Keratinocyte (primary cell): ENCODE measurements around the gene ATG4D. TPM values are rescaled to one million over a fixed set of nuclear protein-coding genes. Genes with fewer than 3 reads are reported as not detected.

Experiments
- DNase-seq: peaks from one replicate; pipeline ENCODE4 v3.0.0-alpha.2; 2011; ENCODE audit warnings: low read depth, missing footprints, low spot score
- FAIRE-seq: peaks from 2 replicates; lab custom pipeline; 2011; peaks lifted over from hg19 to GRCh38; lab: Jason Lieb, UNC
- H2AFZ ChIP-seq: 2 replicates; pipeline ENCODE4 v1.6.0; 2012; ENCODE audit warnings: low read length, control low read depth, inconsistent platforms; ENCODE audit not compliant: control insufficient read depth
- H3K27ac ChIP-seq: 2 replicates; pipeline ENCODE4 v1.5.1; 2011; ENCODE audit warnings: low read length; ENCODE audit not compliant: control insufficient read depth, insufficient read depth
- H3K27me3 ChIP-seq: 3 replicates; pipeline ENCODE4 v1.6.0; 2011; ENCODE audit warnings: low read length; ENCODE audit not compliant: control insufficient read depth, insufficient read depth; ENCODE audit errors: extremely low read depth
- H3K36me3 ChIP-seq, 2 experiments: 2 replicates in 1 of 2; 3 replicates in 1 of 2; pipeline ENCODE4 v1.5.1; 2011; ENCODE audit warnings: low read length in 2 of 2, mild to moderate bottlenecking in 1 of 2; ENCODE audit not compliant: control insufficient read depth in 2 of 2, insufficient read depth in 2 of 2; ENCODE audit errors: extremely low read depth in 1 of 2
- H3K4me1 ChIP-seq: 3 replicates; pipeline ENCODE4 v1.5.1; 2011; ENCODE audit warnings: low read length; ENCODE audit not compliant: control insufficient read depth, insufficient read depth; ENCODE audit errors: extremely low read depth
- H3K4me2 ChIP-seq: 3 replicates; pipeline ENCODE4 v1.6.0; 2011; ENCODE audit warnings: low read depth, low read length; ENCODE audit not compliant: control insufficient read depth, insufficient read depth; ENCODE audit errors: extremely low read depth
- H3K4me3 ChIP-seq, 3 experiments: fragments of 200-600 bp in 1 of 3; sonication (generic) in 1 of 3; 2 replicates in 2 of 3; 3 replicates in 1 of 3; pipeline ENCODE4 v1.5.1; 2011 to 2016; ENCODE audit warnings: low read length in 3 of 3, mild to moderate bottlenecking in 3 of 3, control low read depth in 2 of 3, inconsistent platforms in 1 of 3, low read depth in 1 of 3, mixed read lengths in 1 of 3, mixed run types in 1 of 3, moderate library complexity in 1 of 3; ENCODE audit not compliant: control insufficient read depth in 2 of 3, insufficient read depth in 2 of 3; ENCODE audit errors: extremely low read depth in 1 of 3
- H3K79me2 ChIP-seq: 2 replicates; pipeline ENCODE4 v1.6.0; 2012; ENCODE audit warnings: low read length; ENCODE audit not compliant: control insufficient read depth, insufficient read depth
- H3K9ac ChIP-seq: 3 replicates; pipeline ENCODE4 v1.6.0; 2011; ENCODE audit warnings: low read length; ENCODE audit not compliant: control insufficient read depth, insufficient read depth; ENCODE audit errors: extremely low read depth
- H3K9me1 ChIP-seq: 3 replicates; pipeline ENCODE4 v1.6.0; 2011; ENCODE audit warnings: low read length; ENCODE audit not compliant: control insufficient read depth, insufficient read depth; ENCODE audit errors: extremely low read depth
- H3K9me3 ChIP-seq: 2 replicates; pipeline ENCODE4 v1.5.1; 2012; ENCODE audit warnings: low read depth, low read length; ENCODE audit not compliant: control insufficient read depth
- H4K20me1 ChIP-seq: 3 replicates; pipeline ENCODE4 v1.6.0; 2011; ENCODE audit warnings: low read length; ENCODE audit not compliant: control insufficient read depth, insufficient read depth; ENCODE audit errors: extremely low read depth
- EZH2 ChIP-seq: IDR thresholded peaks from one replicate; pipeline ENCODE4 v1.6.1; 2012; ENCODE audit warnings: inconsistent platforms, mild to moderate bottlenecking, low read length, moderate library complexity
- dilution Hi-C: fragments of 300-500 bp; cut with MboI; formaldehyde crosslinking; loops from one replicate; pipeline ENCODE4 v1.7.0; 2020; ENCODE audit warnings: low sequenced_read_pairs; ENCODE audit not compliant: extremely low pct_ligation_motif_present
- polyA plus RNA-seq, 5 experiments: library from polyadenylated mRNA; depleted of rRNA in 3 of 5; stranded (reverse) in 3 of 5; stranded (forward) in 1 of 5; unstranded in 1 of 5; fragments of >200 nt; gene quantifications; 1 replicate in 1 of 5; 2 replicates in 3 of 5; 3 replicates in 1 of 5; pipeline versions ENCODE4 v1.2.1 to v1.2.3, GENCODE V29; 2011 to 2012; ENCODE audit warnings: missing spikeins in 2 of 5, low read depth in 1 of 5, low replicate concordance in 1 of 5
- TF ChIP-seq, protein P1 (sequence below), 3 experiments: IDR thresholded peaks in 1 of 3; conservative IDR thresholded peaks in 1 of 3; optimal IDR thresholded peaks in 1 of 3; 2 replicates in 2 of 3; 3 replicates in 1 of 3; pipeline versions ENCODE3 to v1.5.1; 2011; ENCODE audit warnings: low read length in 3 of 3, mild to moderate bottlenecking in 3 of 3, moderate library complexity in 2 of 3, control low read depth in 1 of 3, inconsistent platforms in 1 of 3; ENCODE audit not compliant: insufficient read depth in 2 of 3; ENCODE audit errors: extremely low read depth in 1 of 3

The ATG4D gene
- polyA plus RNA-seq, 1 donor (not counting 4 experiments of a cell fraction or from before 2014, with no cell fraction given), result 12.6 TPM

DNA sequence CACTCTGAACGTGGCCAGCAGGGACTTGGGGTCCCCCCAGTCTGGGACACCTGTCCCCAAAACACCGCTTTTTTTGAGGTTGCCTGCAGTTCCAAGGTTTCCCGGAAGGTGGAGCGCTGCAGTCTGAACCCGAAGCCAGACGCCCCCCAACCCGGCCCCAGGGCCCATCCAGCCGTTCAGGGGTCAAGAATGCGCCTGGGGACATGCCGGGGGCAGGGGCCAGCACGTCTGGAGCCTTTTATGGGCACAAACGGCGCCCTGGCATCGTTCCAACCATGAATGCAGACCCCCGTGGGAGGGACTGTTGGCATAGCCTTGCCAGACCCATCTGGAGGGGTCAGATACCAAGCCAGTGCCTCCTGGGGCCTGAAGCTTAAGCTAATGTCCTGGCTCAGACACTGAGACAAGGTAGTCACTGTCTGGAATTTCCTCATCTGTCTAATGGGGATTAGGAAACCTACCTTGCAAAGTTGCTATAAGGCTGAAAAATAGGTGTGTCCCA is 33.4 kb upstream of the ATG4D start:
- dilution Hi-C loops, result loop anchor here (5.0 kb wide), 1 partner anchor 47 kb away; no protein-coding TSS in a partner anchor
- H3K79me2 ChIP-seq, result peaks cover 21% of the 10 kb centered on the region
- no peak overlapping the region for H3K4me2 ChIP-seq
- H4K20me1 ChIP-seq, result no peaks in the 10 kb centered on the region
- H3K27me3 ChIP-seq, result no peaks in the 10 kb centered on the region
- TF ChIP-seq, protein P1, sequence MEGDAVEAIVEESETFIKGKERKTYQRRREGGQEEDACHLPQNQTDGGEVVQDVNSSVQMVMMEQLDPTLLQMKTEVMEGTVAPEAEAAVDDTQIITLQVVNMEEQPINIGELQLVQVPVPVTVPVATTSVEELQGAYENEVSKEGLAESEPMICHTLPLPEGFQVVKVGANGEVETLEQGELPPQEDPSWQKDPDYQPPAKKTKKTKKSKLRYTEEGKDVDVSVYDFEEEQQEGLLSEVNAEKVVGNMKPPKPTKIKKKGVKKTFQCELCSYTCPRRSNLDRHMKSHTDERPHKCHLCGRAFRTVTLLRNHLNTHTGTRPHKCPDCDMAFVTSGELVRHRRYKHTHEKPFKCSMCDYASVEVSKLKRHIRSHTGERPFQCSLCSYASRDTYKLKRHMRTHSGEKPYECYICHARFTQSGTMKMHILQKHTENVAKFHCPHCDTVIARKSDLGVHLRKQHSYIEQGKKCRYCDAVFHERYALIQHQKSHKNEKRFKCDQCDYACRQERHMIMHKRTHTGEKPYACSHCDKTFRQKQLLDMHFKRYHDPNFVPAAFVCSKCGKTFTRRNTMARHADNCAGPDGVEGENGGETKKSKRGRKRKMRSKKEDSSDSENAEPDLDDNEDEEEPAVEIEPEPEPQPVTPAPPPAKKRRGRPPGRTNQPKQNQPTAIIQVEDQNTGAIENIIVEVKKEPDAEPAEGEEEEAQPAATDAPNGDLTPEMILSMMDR (optimal IDR thresholded peaks at IDR 0.05 in 1 of 3, IDR thresholded peaks at IDR 0.05 in 1 of 3, conservative IDR thresholded peaks at IDR 0.05 in 1 of 3; ENCODE audit: extremely low read depth in 1 of 3, insufficient read depth in 2 of 3, low read length in 3 of 3), result peak; percentile 54 to 63 (median 62)
- no peak for TF ChIP-seq EZH2
- peaks cover 18% of the 10 kb centered on the region for H3K4me1 ChIP-seq
- no peak overlapping the region for H3K9ac ChIP-seq
- no peak overlapping the region for H2AFZ ChIP-seq
- DNase-seq (no peak), FAIRE-seq (peak; percentile 61)
- peaks cover 5 to 12% of the 10 kb centered on the region in 2 experiments for H3K36me3 ChIP-seq
- no peak overlapping the region for H3K27ac ChIP-seq
- no peaks in the 10 kb centered on the region for H3K9me3 ChIP-seq
- H3K4me3 ChIP-seq, result no peak overlapping the region
- H3K9me1 ChIP-seq, result no peaks in the 10 kb centered on the region

DNA sequence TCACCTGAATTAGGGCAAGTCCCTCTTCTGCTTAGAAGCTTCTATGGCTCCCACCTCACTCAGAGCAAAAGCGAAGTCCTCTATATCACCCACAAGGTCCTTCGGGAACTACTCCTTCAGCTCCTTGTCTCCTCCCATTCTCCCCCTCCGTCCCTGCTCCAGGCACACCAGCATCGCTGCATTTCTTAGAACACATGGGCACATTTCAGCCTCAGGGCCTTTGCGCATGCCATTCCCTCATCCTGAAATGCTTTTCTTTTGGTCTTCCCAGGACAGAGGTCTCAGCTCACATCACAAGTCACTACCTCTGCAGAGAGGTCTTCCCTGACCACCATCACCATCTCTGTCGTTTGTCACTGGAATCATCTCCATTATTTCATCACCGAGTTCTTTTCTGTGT is 30.5 kb upstream of the ATG4D start:
- dilution Hi-C loops, result loop anchor here (5.0 kb wide), 1 partner anchor 44 kb away; no protein-coding TSS in a partner anchor
- DNase-seq (no peak), FAIRE-seq (no peak)
- Histone ChIP-seq H3K4me1 (peaks cover 35% of the 10 kb centered on the region), H2AFZ (no peak overlapping the region), H4K20me1 (no peaks in the 10 kb centered on the region), H3K9me1 (no peaks in the 10 kb centered on the region), H3K9me3 (no peaks in the 10 kb centered on the region), H3K79me2 (peaks cover 37% of the 10 kb centered on the region), H3K27ac (no peak overlapping the region), H3K9ac (no peak overlapping the region), H3K27me3 (no peaks in the 10 kb centered on the region), H3K4me3 (no peak overlapping the region), H3K36me3 (peaks cover 5 to 12% of the 10 kb centered on the region in 2 experiments), H3K4me2 (no peak overlapping the region)
- TF ChIP-seq, protein P1 (optimal IDR thresholded peaks at IDR 0.05 in 1 of 3, IDR thresholded peaks at IDR 0.05 in 1 of 3, conservative IDR thresholded peaks at IDR 0.05 in 1 of 3; ENCODE audit: extremely low read depth in 1 of 3, insufficient read depth in 2 of 3, low read length in 3 of 3), result no peak
- TF ChIP-seq EZH2, result no peak
